HK-2 (cell line): ENCODE results near the gene AMER1.
"Not testable (repeated sequence)": the region's sequence is repeated elsewhere in the genome, so short reads cannot be mapped to it uniquely, and the experiment has no call there.

Experiments
- DNase-seq: peaks from one replicate; pipeline ENCODE4 v3.0.0-alpha.2; 2018; ENCODE audit not compliant: unreplicated experiment

AMER1 gene

GRCh38 chrX:64205441-64205734 lies at the start of gene AMER1:
AMER1 (minus strand) TSS chrX:64205708; CDS start chrX:64193286, 12,422 bp downstream.
- DNase-seq, result no peak

GRCh38 chrX:64230123-64230970 lies 24.8 kb upstream of the AMER1 start, which contains the start of gene ASB12:
ASB12 (minus strand) TSS chrX:64230607; CDS start chrX:64225650, 4,957 bp downstream.
- DNase-seq, result no peak

GRCh38 chrX:64229154-64229553 lies 23.6 kb upstream of the AMER1 start:
- no peak for DNase-seq

- DNase-seq, result no peak
These were observed 12.5 kb upstream of the AMER1 start for GRCh38 chrX:64218023-64218422.

- not testable (repeated sequence) for DNase-seq
These were observed 8.5 kb upstream of the AMER1 start for GRCh38 chrX:64213989-64214388.

- peak; percentile 8 for DNase-seq
These were observed 1.2 kb upstream of the AMER1 start for GRCh38 chrX:64206556-64207162.

- DNase-seq, result peak; percentile 94
These were observed 410 bp upstream of the AMER1 start for GRCh38 chrX:64205735-64206501.

- DNase-seq, result peak; percentile 36
These were observed 637 bp downstream of the AMER1 start for GRCh38 chrX:64204701-64205440.

- no peak for DNase-seq
These were observed 1.3 kb downstream of the AMER1 start for GRCh38 chrX:64204252-64204651.

- DNase-seq, result no peak
These were observed 2.6 kb downstream of the AMER1 start for GRCh38 chrX:64202808-64203325.

- no peak for DNase-seq
These were observed 7.5 kb downstream of the AMER1 start for GRCh38 chrX:64198036-64198435.

- DNase-seq, result no peak
These were observed 8.9 kb downstream of the AMER1 start for GRCh38 chrX:64196606-64197005.

GRCh38 chrX:64195862-64196261 lies 9.6 kb downstream of the AMER1 start:
- no peak for DNase-seq

GRCh38 chrX:64192673-64193072 lies 12.8 kb downstream of the AMER1 start:
- no peak for DNase-seq

- DNase-seq, result no peak
These were observed 13.5 kb downstream of the AMER1 start for GRCh38 chrX:64192040-64192439.

- no peak for DNase-seq
These were observed 14.1 kb downstream of the AMER1 start for GRCh38 chrX:64191281-64192010.

- DNase-seq, result no peak
These were observed 15.3 kb downstream of the AMER1 start for GRCh38 chrX:64190136-64190740.

- DNase-seq, result no peak
These were observed 16.6 kb downstream of the AMER1 start for GRCh38 chrX:64188901-64189300.

GRCh38 chrX:64187762-64188150 lies 17.8 kb downstream of the AMER1 start:
- no peak for DNase-seq

- DNase-seq, result no peak
These were observed 18.3 kb downstream of the AMER1 start for GRCh38 chrX:64186974-64187761.
